Liver (tissue), 9 donors: ENCODE results near the gene TAF6. TPM values are rescaled to one million over a fixed set of nuclear protein-coding genes. Genes with fewer than 3 reads are reported as not detected.

Source experiments
- DNase-seq: peaks from one replicate; pipeline ENCODE4 v3.0.0-alpha.2; 2017; ENCODE audit warnings: low spot score
- H3K27ac ChIP-seq, 2 donors: one replicate each; pipeline ENCODE4 v1.7.0; 2013; ENCODE audit warnings: inconsistent platforms in 2 of 2, low read length in 2 of 2, control low read depth in 1 of 2, low read depth in 1 of 2, mild to moderate bottlenecking in 1 of 2
- H3K27me3 ChIP-seq, 4 donors: one replicate each; pipeline versions ENCODE4 v1.6.1 to v1.7.0; 2013; ENCODE audit warnings: low read length in 3 of 4, inconsistent platforms in 1 of 4, mild to moderate bottlenecking in 1 of 4, moderate library complexity in 1 of 4; ENCODE audit not compliant: control insufficient read depth in 4 of 4, insufficient read depth in 4 of 4
- H3K36me3 ChIP-seq, 4 donors: one replicate each; pipeline versions ENCODE4 v1.6.1 to v1.7.0; 2013; ENCODE audit warnings: low read length in 3 of 4, mild to moderate bottlenecking in 3 of 4, low read depth in 1 of 4, moderate library complexity in 1 of 4; ENCODE audit not compliant: control insufficient read depth in 4 of 4, insufficient read depth in 3 of 4
- H3K4me1 ChIP-seq, 4 donors: one replicate each; pipeline versions ENCODE4 v1.6.1 to v1.7.0; 2013; ENCODE audit warnings: low read length in 3 of 4, mild to moderate bottlenecking in 3 of 4, moderate library complexity in 1 of 4; ENCODE audit not compliant: control insufficient read depth in 4 of 4, insufficient read depth in 4 of 4
- H3K4me3 ChIP-seq, 3 donors: one replicate each; pipeline versions ENCODE4 v1.6.1 to v1.7.0; 2013; ENCODE audit warnings: low read length in 3 of 3, control low read depth in 1 of 3, low read depth in 1 of 3, mild to moderate bottlenecking in 1 of 3
- H3K9ac ChIP-seq, 2 donors: one replicate each; pipeline ENCODE4 v1.7.0; 2013; ENCODE audit warnings: low read length in 2 of 2, mild to moderate bottlenecking in 2 of 2, moderate library complexity in 2 of 2, control low read depth in 1 of 2, low read depth in 1 of 2
- H3K9me3 ChIP-seq, 4 donors: one replicate each; pipeline versions ENCODE4 v1.6.1 to v1.7.0; 2013; ENCODE audit warnings: low read length in 3 of 4; ENCODE audit not compliant: control insufficient read depth in 4 of 4
- ATF3 ChIP-seq: IDR thresholded peaks from 2 replicates; pipeline ENCODE4 v1.6.1; 2016; ENCODE audit warnings: antibody characterized with exemption
- CTCF ChIP-seq: fragments of 150-350 bp; IDR thresholded peaks from 2 replicates; pipeline ENCODE4 v1.5.1; 2017; ENCODE audit warnings: improper control_type of control experiment, low read depth, low read length; ENCODE audit not compliant: missing input control
- FOXA1 ChIP-seq: IDR thresholded peaks from 2 replicates; pipeline ENCODE4 v1.6.1; 2016; ENCODE audit warnings: antibody characterized with exemption
- GABPA ChIP-seq, 2 donors: IDR thresholded peaks in 1 of 2; conservative IDR thresholded peaks in 1 of 2; 2 replicates each; pipeline ENCODE4 v1.6.1; 2016; ENCODE audit warnings: antibody characterized with exemption in 2 of 2, mild to moderate bottlenecking in 1 of 2, moderate library complexity in 1 of 2
- HNF4A ChIP-seq, 2 donors: conservative IDR thresholded peaks; 2 replicates each; pipeline ENCODE4 v1.6.1; 2016; ENCODE audit warnings: antibody characterized with exemption in 2 of 2, mild to moderate bottlenecking in 2 of 2
- HNF4G ChIP-seq: IDR thresholded peaks from 2 replicates; pipeline ENCODE4 v1.6.1; 2016; ENCODE audit warnings: antibody characterized with exemption
- JUND ChIP-seq, 2 donors: IDR thresholded peaks; 2 replicates each; pipeline ENCODE4 v1.6.1; 2016; ENCODE audit warnings: antibody characterized with exemption in 2 of 2
- MAX ChIP-seq: IDR thresholded peaks from 2 replicates; pipeline ENCODE4 v1.6.1; 2016; ENCODE audit warnings: antibody characterized with exemption
- NR2F2 ChIP-seq: IDR thresholded peaks from 2 replicates; pipeline ENCODE4 v1.6.1; 2016; ENCODE audit warnings: antibody characterized with exemption
- REST ChIP-seq: IDR thresholded peaks from 2 replicates; pipeline ENCODE4 v1.6.1; 2016; ENCODE audit warnings: antibody characterized with exemption, mild to moderate bottlenecking
- RXRA ChIP-seq, 2 donors: IDR thresholded peaks; 2 replicates each; pipeline ENCODE4 v1.6.1; 2017 to 2018; ENCODE audit warnings: antibody characterized with exemption in 2 of 2, mild to moderate bottlenecking in 1 of 2
- SP1 ChIP-seq: IDR thresholded peaks from 2 replicates; pipeline ENCODE4 v1.6.1; 2018; ENCODE audit warnings: antibody characterized with exemption, mild to moderate bottlenecking
- WGBS: extraction: QIAGEN DNeasy Blood & Tissue Kit; methylation state at CpG from one replicate; pipeline ENCODE4 v1.1.7; 2013; 5-methylcytosine and 5-hydroxymethylcytosine counted together
- polyA plus RNA-seq, 2 donors: library from polyadenylated mRNA; stranded (reverse) in 1 of 2; unstranded in 1 of 2; fragments of 200-250 nt in 1 of 2; fragments of >200 nt in 1 of 2; fragmentation: Nextera tagmentation in 1 of 2; extraction: Ambion mirVana in 1 of 2; gene quantifications; one replicate each; pipeline versions ENCODE4 v1.2.1 to v1.2.3, GENCODE V29; 2013 to 2015
- total RNA-seq, 2 donors: library from RNA; depleted of rRNA; stranded (reverse); fragments of >200 nt; gene quantifications; one replicate each; pipeline ENCODE4 v1.2.3, GENCODE V29; 2014
- donor health status: healthy.
- donor health status: healthy.
- donor health status: healthy.
- donor health status: healthy.
- donor health status: healthy.

The TAF6 gene
- total and polyA plus RNA-seq, 4 donors = 8.9 to 17.9 (median 16.2) TPM

- H3K9me3 ChIP-seq = no peaks in the 10 kb centered on the region
- TF ChIP-seq RXRA (IDR thresholded peaks at IDR 0.05) (no peak), JUND (IDR thresholded peaks at IDR 0.05) (no peak), HNF4A (conservative IDR thresholded peaks at IDR 0.05) (no peak), NR2F2 (no peak), REST (no peak), CTCF (no peak), ATF3 (no peak), HNF4G (no peak), FOXA1 (no peak), GABPA (IDR thresholded peaks at IDR 0.05 in 1 of 2, conservative IDR thresholded peaks at IDR 0.05 in 1 of 2) (no peak)
- H3K27ac ChIP-seq = no peak overlapping the region
- DNase-seq = no peak
- peaks cover 0 to 4% (median 2%) of the 10 kb centered on the region in 4 donors for H3K27me3 ChIP-seq
- no peaks in the 10 kb centered on the region for H3K36me3 ChIP-seq
- H3K4me3 ChIP-seq = no peak overlapping the region
- H3K4me1 ChIP-seq = peaks cover 0 to 11% (median 2%) of the 10 kb centered on the region in 4 donors
- H3K9ac ChIP-seq = no peak overlapping the region
- WGBS = 61% methylated on average over 16 of the region's 16 CpGs
These were observed 47.3 kb upstream of the TAF6 start for GRCh38 chr7:100166317-100166940.

GRCh38 chr7:100163871-100164270 is 44.7 kb upstream of the TAF6 start:
- Histone ChIP-seq H3K4me1 (peaks cover 0 to 10% (median 5%) of the 10 kb centered on the region in 4 donors), H3K9ac (no peak overlapping the region), H3K27ac (no peak overlapping the region), H3K27me3 (peaks cover 0 to 4% (median 0%) of the 10 kb centered on the region in 4 donors), H3K9me3 (no peaks in the 10 kb centered on the region), H3K36me3 (no peaks in the 10 kb centered on the region), H3K4me3 (no peak overlapping the region)
- no peak for DNase-seq
- no peak for TF ChIP-seq SP1
- no peak for TF ChIP-seq ATF3
- no peak for TF ChIP-seq MAX
- WGBS = 87% methylated on average over 5 of the region's 5 CpGs
